CD14-positive monocyte (primary cell): ENCODE results near the gene ATG4D. TPM values are rescaled to one million over a fixed set of nuclear protein-coding genes. Genes with fewer than 3 reads are reported as not detected.

ENCODE experiments used
- DNase-seq, 3 donors: peaks; one replicate each; pipeline ENCODE4 v3.0.0-alpha.2; 2011 to 2022
- H2AFZ ChIP-seq: 2 replicates; pipeline ENCODE4 v1.6.0; 2012; ENCODE audit warnings: mild to moderate bottlenecking, low read depth, low read length, inconsistent platforms; ENCODE audit not compliant: insufficient read depth, poor library complexity, severe bottlenecking
- H3K27ac ChIP-seq, 2 donors: 1 replicate in 1 of 2; 2 replicates in 1 of 2; pipeline ENCODE4 v1.5.1; 2012 to 2013; ENCODE audit warnings: low read length in 2 of 2, control low read depth in 1 of 2, inconsistent platforms in 1 of 2, low read depth in 1 of 2, mild to moderate bottlenecking in 1 of 2
- H3K27me3 ChIP-seq, 2 donors: one replicate each; pipeline versions ENCODE4 v1.6.0 to v1.6.1; 2011 to 2013; ENCODE audit warnings: low read length in 2 of 2; ENCODE audit not compliant: control insufficient read depth in 2 of 2, insufficient read depth in 2 of 2
- H3K36me3 ChIP-seq, 2 donors: replicated peaks in 1 of 2; 1 replicate in 1 of 2; 2 replicates in 1 of 2; pipeline versions ENCODE4 v1.5.1 to v1.6.1; 2012 to 2013; ENCODE audit warnings: low read length in 2 of 2, control low read depth in 1 of 2, inconsistent platforms in 1 of 2, mild to moderate bottlenecking in 1 of 2; ENCODE audit not compliant: insufficient read depth in 2 of 2, control insufficient read depth in 1 of 2
- H3K4me1 ChIP-seq, 2 donors: 1 replicate in 1 of 2; 2 replicates in 1 of 2; pipeline versions ENCODE4 v1.5.1 to v1.6.1; 2012 to 2013; ENCODE audit warnings: low read length in 2 of 2, control low read depth in 1 of 2, inconsistent platforms in 1 of 2, mild to moderate bottlenecking in 1 of 2, moderate library complexity in 1 of 2; ENCODE audit not compliant: insufficient read depth in 2 of 2, control insufficient read depth in 1 of 2
- H3K4me2 ChIP-seq: replicated peaks from 2 replicates; pipeline ENCODE3; 2012; ENCODE audit warnings: low read length, moderate library complexity, mild to moderate bottlenecking; ENCODE audit not compliant: poor library complexity, severe bottlenecking; ENCODE audit errors: extremely low read depth
- H3K4me3 ChIP-seq, 3 experiments: fragments of 200-600 bp in 1 of 3; sonication (generic) in 1 of 3; replicated peaks in 1 of 3; 1 replicate in 2 of 3; 2 replicates in 1 of 3; pipeline ENCODE4 v1.5.1; 2011 to 2013; ENCODE audit warnings: low read length in 3 of 3, mild to moderate bottlenecking in 3 of 3, control low read depth in 2 of 3, low read depth in 2 of 3, inconsistent platforms in 1 of 3, moderate library complexity in 1 of 3
- H3K79me2 ChIP-seq: 2 replicates; pipeline ENCODE4 v1.6.0; 2012; ENCODE audit warnings: mild to moderate bottlenecking, control low read depth, inconsistent platforms, low read length, moderate library complexity; ENCODE audit not compliant: insufficient read depth
- H3K9ac ChIP-seq: 2 replicates; pipeline ENCODE4 v1.6.0; 2017; ENCODE audit warnings: low read length, mild to moderate bottlenecking; ENCODE audit not compliant: insufficient read depth, poor library complexity, severe bottlenecking
- H3K9me3 ChIP-seq, 2 donors: replicated peaks in 1 of 2; 1 replicate in 1 of 2; 2 replicates in 1 of 2; pipeline versions ENCODE4 v1.5.1 to v1.6.1; 2012 to 2013; ENCODE audit warnings: low read length in 2 of 2, control low read depth in 1 of 2; ENCODE audit not compliant: control insufficient read depth in 1 of 2, insufficient read depth in 1 of 2
- H4K20me1 ChIP-seq: 2 replicates; pipeline ENCODE4 v1.6.0; 2012; ENCODE audit warnings: mild to moderate bottlenecking, low read length, control low read depth, moderate library complexity; ENCODE audit not compliant: insufficient read depth
- H3K27ac Mint-ChIP-seq, 7 donors: one replicate each; pipeline ENCODE4 v1.8.0; 2020; ENCODE audit warnings: mild to moderate bottlenecking in 7 of 7, mixed read lengths in 7 of 7, moderate library complexity in 6 of 7, inconsistent platforms in 2 of 7
- H3K27me3 Mint-ChIP-seq, 3 donors: one replicate each; pipeline ENCODE4 v1.8.0; 2021 to 2022; ENCODE audit warnings: low read depth in 3 of 3, mild to moderate bottlenecking in 3 of 3, mixed read lengths in 3 of 3, moderate library complexity in 3 of 3, inconsistent platforms in 1 of 3
- H3K36me3 Mint-ChIP-seq, 2 donors: one replicate each; pipeline ENCODE4 v1.8.0; 2020; ENCODE audit warnings: mixed read lengths in 2 of 2, inconsistent platforms in 1 of 2, mild to moderate bottlenecking in 1 of 2
- H3K4me1 Mint-ChIP-seq: one replicate; pipeline ENCODE4 v1.8.0; 2020; ENCODE audit warnings: mild to moderate bottlenecking, mixed read lengths
- H3K4me3 Mint-ChIP-seq, 2 donors: one replicate each; pipeline ENCODE4 v1.8.0; 2020; ENCODE audit warnings: mild to moderate bottlenecking in 2 of 2, mixed read lengths in 2 of 2, moderate library complexity in 1 of 2
- H3K9me3 Mint-ChIP-seq, 7 donors: one replicate each; pipeline ENCODE4 v1.8.0; 2020 to 2022; ENCODE audit warnings: mixed read lengths in 7 of 7, mild to moderate bottlenecking in 6 of 7, moderate library complexity in 6 of 7, inconsistent platforms in 2 of 7
- WGBS: methylation state at CpG from one replicate; pipeline ENCODE4 v1.1.5; 2013; ENCODE audit warnings: missing lambda C conversion rate; ENCODE audit not compliant: insufficient coverage; 5-methylcytosine and 5-hydroxymethylcytosine counted together
- intact Hi-C, 2 donors: fragments of 100-400 bp; cut with micrococcal nuclease; formaldehyde crosslinking; loops; one replicate each; pipeline versions ENCODE4 v1.15.0 to v1.15.1; 2023
- polyA plus RNA-seq, 3 donors: library from polyadenylated mRNA; depleted of rRNA in 1 of 3; unstranded in 2 of 3; stranded (reverse) in 1 of 3; fragments of 300-500 nt in 2 of 3; fragments of >200 nt in 1 of 3; fragmentation: Illumina TruSeq in 2 of 3; gene quantifications; 1 replicate in 2 of 3; 2 replicates in 1 of 3; pipeline ENCODE4 v1.2.3, GENCODE V29; 2012 to 2021
- TF ChIP-seq, protein P1 (sequence below): fragments of 200-600 bp; IDR thresholded peaks from one replicate; pipeline ENCODE4 v1.8.0; 2022; ENCODE audit warnings: antibody characterized with exemption, mild to moderate bottlenecking

The ATG4D gene
- polyA plus RNA-seq, 3 donors = 10.7 to 52.8 (median 11.9) TPM

DNA sequence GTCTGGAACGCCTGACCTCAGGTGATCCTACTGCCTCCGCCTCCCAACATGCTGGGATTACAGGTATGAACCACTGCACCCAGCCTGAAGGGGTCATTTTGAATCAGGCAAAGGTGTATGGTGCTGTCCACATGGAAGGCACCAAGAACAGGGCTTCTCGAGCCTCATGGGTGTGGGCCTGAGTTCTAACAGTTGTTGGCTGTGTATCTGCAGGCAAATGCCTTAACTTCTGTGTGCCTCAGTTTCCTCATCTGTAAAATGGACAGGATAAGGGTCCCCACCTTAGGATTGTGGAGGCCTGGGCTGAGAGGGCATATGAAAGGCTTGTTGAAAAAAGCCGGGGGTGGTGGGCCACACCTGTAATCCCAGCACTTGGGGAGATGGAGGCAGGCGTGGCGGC, 34.2 kb downstream of the ATG4D start:
- H3K4me1 ChIP-seq = peaks cover 0 to 3% of the 10 kb centered on the region in 2 donors
- H3K27me3 Mint-ChIP-seq = peaks cover 2 to 10% (median 4%) of the 10 kb centered on the region in 3 donors
- no peaks in the 10 kb centered on the region for H3K79me2 ChIP-seq
- H2AFZ ChIP-seq = no peak overlapping the region
- no peaks in the 10 kb centered on the region for H3K9me3 ChIP-seq
- H3K4me3 Mint-ChIP-seq = no peak overlapping the region
- no peak overlapping the region for H3K4me3 ChIP-seq
- intact Hi-C loops = no loop called here
- no peaks in the 10 kb centered on the region for H3K27me3 ChIP-seq
- no peak overlapping the region for H3K9ac ChIP-seq
- peaks cover 7% of the 10 kb centered on the region for H3K4me1 Mint-ChIP-seq
- DNase-seq = no peak
- no peak overlapping the region for H3K27ac ChIP-seq
- H4K20me1 ChIP-seq = no peaks in the 10 kb centered on the region
- H3K4me2 ChIP-seq = no peak overlapping the region
- no peaks in the 10 kb centered on the region for H3K36me3 Mint-ChIP-seq
- no peak overlapping the region for H3K27ac Mint-ChIP-seq
- H3K36me3 ChIP-seq = no peaks in the 10 kb centered on the region
- H3K9me3 Mint-ChIP-seq = no peaks in the 10 kb centered on the region
- WGBS = 90% methylated on average over 3 of the region's 6 CpGs
- TF ChIP-seq, protein P1, sequence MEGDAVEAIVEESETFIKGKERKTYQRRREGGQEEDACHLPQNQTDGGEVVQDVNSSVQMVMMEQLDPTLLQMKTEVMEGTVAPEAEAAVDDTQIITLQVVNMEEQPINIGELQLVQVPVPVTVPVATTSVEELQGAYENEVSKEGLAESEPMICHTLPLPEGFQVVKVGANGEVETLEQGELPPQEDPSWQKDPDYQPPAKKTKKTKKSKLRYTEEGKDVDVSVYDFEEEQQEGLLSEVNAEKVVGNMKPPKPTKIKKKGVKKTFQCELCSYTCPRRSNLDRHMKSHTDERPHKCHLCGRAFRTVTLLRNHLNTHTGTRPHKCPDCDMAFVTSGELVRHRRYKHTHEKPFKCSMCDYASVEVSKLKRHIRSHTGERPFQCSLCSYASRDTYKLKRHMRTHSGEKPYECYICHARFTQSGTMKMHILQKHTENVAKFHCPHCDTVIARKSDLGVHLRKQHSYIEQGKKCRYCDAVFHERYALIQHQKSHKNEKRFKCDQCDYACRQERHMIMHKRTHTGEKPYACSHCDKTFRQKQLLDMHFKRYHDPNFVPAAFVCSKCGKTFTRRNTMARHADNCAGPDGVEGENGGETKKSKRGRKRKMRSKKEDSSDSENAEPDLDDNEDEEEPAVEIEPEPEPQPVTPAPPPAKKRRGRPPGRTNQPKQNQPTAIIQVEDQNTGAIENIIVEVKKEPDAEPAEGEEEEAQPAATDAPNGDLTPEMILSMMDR = no peak

DNA sequence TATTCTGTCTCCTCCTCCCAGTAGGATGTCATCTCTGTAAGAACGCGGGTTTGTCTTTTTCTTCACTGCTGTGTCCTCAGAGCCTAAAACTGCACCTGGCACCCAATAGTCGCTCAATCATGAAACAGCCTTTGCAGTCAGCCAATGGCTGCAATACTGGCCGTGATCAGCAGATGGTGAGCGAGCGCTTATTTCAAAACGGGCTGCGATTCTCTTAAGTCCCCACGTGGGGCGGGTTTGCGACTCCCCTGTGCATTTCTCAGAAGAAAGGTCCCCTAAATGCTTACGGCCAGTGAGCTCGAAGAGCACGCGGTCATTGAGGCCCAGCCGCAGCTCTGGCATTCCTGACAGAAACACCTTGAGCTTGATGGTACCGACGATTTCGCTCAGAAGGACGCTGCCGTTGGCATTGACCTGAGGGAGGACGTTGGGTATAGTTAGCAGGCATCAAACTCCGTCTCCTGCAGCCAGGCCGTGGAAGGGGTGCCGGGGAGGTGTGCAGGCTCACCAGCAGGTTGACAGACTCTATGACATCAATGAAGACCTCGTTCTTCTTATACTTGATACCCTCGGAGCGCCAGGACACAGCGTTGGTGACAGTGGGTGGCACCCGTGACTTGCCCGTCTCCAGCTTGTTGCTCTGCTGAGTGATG, 37.4 kb downstream of the ATG4D start:
- H3K4me1 Mint-ChIP-seq = peaks cover 16% of the 10 kb centered on the region
- Histone ChIP-seq H3K4me2 (peak overlapping the region; percentile 27), H3K4me3 (no peak overlapping the region), H3K27me3 (no peaks in the 10 kb centered on the region), H3K79me2 (no peaks in the 10 kb centered on the region), H4K20me1 (no peaks in the 10 kb centered on the region), H3K9ac (no peak overlapping the region), H3K4me1 (peaks cover 0 to 3% of the 10 kb centered on the region in 2 donors), H3K27ac (no peak overlapping the region), H3K36me3 (no peaks in the 10 kb centered on the region), H3K9me3 (no peaks in the 10 kb centered on the region), H2AFZ (peak overlapping the region; percentile 45)
- peak overlapping the region in 1 of 7 donors; percentile 50 for H3K27ac Mint-ChIP-seq
- DNase-seq = peak; percentile 83 to 93 (median 87)
- H3K9me3 Mint-ChIP-seq = no peaks in the 10 kb centered on the region
- H3K27me3 Mint-ChIP-seq = peaks cover 3 to 11% (median 10%) of the 10 kb centered on the region in 3 donors
- peak overlapping the region in 1 of 2 donors; percentile 21 for H3K4me3 Mint-ChIP-seq
- intact Hi-C loops = loop anchor here (1.0 to 2.0 kb wide), 3 partner anchors 63 to 118 kb away; no protein-coding TSS in a partner anchor
- no peaks in the 10 kb centered on the region for H3K36me3 Mint-ChIP-seq
- 20% methylated on average over 26 of the region's 31 CpGs for WGBS
- TF ChIP-seq, protein P1 = peak; percentile 98
